Left colon (tissue), 2 donors: ENCODE results near the gene MCFD2. TPM values are rescaled to one million over a fixed set of nuclear protein-coding genes. Genes with fewer than 3 reads are reported as not detected.

ENCODE experiments used
- ATAC-seq: fragments of 200-7000 bp; cut with Tn5 transposase; one replicate; pipeline ENCODE4 v1.9.1; 2020; ENCODE audit warnings: mild to moderate bottlenecking, moderate library complexity
- DNase-seq, 2 donors: peaks; one replicate each; pipeline ENCODE4 v3.0.0-alpha.2; 2020
- intact Hi-C, 2 donors: fragments of 100-400 bp; cut with DNase I in 1 of 2; cut with micrococcal nuclease in 1 of 2; formaldehyde crosslinking; loops; one replicate each; pipeline versions ENCODE4 v1.11.2 to v1.14.0; 2022; cut with DNase I, micrococcal nuclease
- total RNA-seq, 2 donors: library from RNA; stranded (reverse); fragmentation: NEBNext Ultra II Directional; extraction: Animal tissue kit (Norgen Biotek cat#: 25700); gene quantifications; one replicate each; pipeline ENCODE4 v1.2.1, GENCODE V29; 2021
- donor health status: DM: no; HTN: no; CAD: no.
- donor health status: DM: yes; HTN: yes; CAD: no.

The MCFD2 gene
- total RNA-seq, 2 donors from 2014 or later = 41.2 to 41.7 TPM

DNA sequence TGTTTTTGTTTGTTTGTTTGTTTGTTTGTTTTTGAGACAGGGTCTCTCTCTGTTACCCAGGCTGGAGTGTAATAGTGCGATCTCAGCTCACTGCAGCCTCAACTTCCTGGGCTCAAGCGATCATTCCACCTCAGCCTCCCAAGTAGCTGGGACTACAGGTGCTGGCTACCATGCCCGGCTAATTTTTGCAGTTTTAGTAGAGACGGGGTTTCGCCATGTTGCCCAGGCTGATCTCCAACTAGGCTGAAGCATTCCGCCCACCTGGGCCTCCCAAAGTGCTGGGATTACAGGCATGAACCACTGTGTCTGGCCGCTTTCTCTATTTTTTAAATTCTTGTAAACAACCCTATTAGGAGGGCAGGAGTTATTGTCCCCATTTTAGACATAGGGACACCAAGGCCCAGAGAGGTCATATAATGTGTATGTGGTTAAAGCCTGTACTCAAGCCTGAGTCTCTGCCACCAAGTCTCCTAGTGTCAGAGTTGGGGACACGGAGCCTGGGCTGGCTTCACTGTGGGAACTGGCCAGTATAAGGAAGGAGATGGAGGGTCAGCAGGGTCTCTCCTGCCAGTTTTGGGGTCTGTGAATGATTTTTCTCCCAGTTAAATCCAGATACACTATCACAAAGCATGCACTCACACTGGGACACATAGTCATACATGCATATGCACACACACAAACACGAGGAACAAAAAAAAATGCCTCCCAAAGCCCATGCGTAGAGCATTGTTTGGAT lies 27.5 kb upstream of the MCFD2 start:
- DNase-seq = no peak

DNA sequence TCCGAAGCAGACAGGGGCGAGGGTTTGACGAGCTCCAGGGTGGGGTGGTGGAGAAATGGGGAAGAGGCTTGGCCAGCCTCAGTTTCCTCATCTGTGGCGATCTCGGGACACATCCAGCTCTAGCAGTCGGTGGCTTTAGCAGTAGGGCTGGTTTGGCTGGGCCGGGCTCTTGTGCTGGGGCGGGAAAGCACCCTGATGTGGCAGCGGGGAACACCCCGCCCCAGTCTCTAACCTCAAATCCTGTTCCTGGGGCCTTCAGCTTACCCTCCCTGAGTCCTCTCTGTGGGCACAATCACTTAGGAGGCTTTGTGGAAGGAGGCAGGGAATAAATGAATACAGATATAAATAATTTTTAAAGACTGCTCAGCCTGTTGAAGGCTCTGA lies 26.5 kb upstream of the MCFD2 start:
- peak; percentile 62 to 73 for DNase-seq
- ATAC-seq = peak; percentile 33
- intact Hi-C loops = no loop called here

More for the DNA sequence above, 27.5 kb upstream of the MCFD2 start:
- intact Hi-C loops = no loop called here
- no peak for ATAC-seq

DNA sequence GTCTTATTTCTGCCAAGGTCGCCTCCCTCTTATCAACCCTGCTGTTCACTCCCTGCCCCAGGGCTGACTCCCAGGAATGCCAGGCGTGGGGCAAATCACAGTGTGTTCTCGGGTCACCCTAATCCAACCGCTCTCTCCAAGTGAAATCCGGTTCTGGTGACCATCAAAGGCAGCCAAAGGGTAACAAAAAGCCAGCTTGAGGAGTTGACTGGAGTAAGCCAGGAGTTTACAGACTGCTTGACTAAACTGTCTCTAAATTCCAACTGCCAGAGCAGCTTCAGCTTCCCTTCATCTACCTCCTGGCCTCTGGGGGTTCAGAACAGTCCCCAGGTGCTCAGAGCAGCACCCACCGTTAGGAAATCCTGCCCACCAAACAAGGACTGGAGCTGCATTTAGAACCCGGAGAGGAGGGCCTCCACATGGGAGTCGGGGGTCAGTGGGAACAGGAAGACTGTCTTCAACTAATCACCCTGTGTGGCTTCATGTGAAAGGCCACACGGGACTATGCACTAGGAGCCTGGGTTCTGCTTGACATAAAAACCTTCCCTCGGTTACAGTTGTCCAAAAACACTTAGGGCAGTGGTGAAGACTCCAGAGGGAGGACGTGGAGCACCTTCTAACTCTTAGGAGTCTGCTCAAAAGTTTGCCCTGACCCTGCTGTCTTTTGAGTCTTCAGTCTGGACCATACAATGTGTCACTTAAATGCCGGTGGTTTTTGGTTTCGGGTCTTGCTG lies 24.2 kb upstream of the MCFD2 start:
- intact Hi-C loops = no loop called here
- ATAC-seq (no peak), DNase-seq (no peak)

DNA sequence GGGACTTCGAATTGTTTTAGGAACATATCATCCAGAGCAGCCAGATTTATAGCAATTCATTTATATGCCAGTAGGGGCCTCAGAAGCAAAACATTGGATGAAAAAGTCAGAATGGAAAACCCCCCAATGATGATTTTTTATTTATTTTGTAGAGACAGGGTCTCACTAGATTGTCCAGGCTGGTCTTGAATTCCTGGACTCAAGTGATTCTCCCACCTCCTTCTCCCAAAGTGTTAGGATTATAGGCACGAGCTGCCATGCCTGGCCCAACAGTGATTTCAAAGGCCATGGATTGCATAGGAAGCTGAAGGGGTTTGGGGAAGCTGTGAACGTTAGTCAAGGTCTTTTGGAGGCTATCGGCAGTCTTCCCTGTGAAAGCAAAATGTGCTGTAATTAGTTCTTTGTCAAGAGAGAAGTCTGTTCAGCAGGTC lies 21.9 kb upstream of the MCFD2 start:
- DNase-seq (no peak), ATAC-seq (no peak)
- intact Hi-C loops = no loop called here

DNA sequence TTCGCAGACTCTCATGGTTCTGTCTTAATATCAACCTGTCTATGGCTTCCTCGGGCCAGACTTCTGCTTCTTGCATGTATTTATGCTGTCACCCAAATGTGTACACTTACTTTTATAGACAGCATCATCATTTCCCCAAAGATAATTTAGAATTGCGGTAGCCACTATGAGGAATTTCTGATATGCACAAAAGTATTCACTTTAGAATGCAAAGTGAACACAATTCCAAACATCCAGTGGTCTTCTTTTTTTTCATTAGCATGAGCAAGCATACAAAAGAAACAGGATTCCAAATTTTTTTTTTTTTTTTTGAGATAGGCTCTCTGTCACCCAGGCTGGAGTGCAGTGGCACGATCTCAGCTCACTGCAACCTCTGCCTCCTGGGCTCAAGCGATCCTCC lies 21.0 kb upstream of the MCFD2 start:
- DNase-seq = no peak
- intact Hi-C loops = no loop called here
- ATAC-seq = no peak

DNA sequence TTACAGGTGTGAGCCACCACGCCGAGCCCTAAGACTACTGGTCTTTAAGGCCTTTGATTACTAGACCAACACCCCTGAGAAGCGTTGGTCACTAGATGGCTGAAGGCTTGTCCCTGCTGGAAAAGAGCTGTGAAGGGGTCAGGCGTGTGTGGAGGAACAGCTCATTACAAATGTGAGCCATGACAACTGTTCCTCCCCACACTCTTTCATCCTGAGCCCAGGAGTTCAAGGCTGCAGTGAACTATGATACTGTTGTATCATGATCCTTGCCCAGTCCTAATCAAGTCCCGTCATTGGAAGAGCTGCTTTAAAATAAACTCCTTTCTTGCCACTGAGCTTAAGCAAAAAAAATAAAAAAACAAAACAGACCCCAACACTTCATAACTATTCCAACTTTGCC lies 19.5 kb upstream of the MCFD2 start:
- DNase-seq (no peak), ATAC-seq (no peak)
- intact Hi-C loops = no loop called here

DNA sequence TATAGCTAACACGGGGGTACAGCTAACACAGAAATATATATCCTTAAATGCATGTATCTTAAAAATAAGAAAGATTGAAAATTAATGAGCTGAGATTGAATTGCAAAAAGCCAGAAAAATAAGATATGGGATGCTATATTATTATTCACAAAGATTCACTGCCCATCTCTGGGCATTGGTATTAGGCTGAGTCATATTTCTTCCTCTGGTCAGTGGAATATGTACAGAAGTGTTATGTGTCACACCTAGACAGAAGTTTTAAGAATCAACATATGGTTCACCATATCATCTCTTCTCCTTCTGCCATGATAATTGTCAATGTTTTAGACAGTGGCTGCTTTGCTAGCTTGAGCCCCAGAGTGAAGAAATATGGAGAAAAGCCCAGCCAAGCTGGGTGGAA lies 14.0 kb upstream of the MCFD2 start:
- no peak for DNase-seq
- intact Hi-C loops = no loop called here
- no peak for ATAC-seq

DNA sequence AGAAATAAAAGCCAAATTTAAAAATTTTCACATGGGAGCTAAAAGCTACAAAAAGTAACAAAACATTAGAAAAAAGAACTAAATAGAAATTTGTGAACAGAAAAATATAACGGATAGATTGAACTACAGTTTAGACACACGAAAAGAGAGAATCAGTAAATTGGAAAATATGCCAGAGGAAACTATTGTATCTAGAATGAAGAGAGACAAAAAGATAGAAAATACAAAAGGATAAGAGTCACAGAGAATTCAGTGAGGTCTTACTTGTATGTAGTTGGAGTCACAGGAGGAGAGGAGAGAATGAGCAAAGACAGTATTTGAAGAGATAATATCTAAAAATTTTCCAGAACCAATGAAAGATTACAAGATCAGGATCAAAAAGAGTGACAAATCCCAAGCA lies 11.3 kb upstream of the MCFD2 start:
- intact Hi-C loops = no loop called here
- no peak for DNase-seq
- no peak for ATAC-seq

DNA sequence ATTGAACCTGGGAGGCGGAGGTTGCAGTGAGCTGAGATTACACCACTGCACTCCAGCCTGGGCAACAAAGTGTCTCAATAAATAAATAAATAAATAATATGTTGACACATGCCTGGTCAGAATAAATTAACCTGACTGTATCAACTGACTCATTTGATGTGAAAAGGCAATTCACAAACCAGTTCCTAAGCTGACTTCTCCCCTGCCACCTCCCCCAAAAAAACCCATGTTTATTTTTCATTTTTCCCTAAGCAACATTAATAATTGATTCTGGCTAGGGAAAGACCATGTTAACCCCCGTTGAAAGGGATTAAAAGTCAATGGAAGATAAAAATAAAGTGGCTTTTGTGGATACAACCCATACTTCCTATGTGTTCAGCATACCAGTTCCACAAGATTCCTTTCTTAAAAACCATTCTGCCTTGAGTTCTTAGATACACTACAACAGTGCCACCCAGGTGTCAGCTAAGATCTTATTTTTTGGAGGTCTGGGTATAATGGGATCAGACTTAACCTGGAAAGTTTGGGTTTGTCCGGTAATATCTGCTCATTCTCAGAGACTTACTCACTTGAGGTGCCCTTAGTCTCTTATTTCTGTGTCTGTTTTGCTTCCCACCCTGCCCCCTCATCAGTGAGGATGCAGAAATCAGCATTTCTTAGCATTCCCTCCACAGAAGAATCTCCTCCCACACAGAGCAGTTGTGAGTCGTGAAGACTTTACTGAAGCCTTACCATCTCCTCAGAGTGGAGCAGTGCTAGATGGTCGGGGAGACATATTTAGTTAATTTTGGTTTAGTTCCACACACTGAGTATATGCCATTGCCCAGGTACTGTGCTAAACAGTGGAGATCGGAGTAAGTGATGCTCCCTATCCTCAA lies 10.1 kb upstream of the MCFD2 start:
- no peak for ATAC-seq
- intact Hi-C loops = no loop called here
- DNase-seq = no peak

DNA sequence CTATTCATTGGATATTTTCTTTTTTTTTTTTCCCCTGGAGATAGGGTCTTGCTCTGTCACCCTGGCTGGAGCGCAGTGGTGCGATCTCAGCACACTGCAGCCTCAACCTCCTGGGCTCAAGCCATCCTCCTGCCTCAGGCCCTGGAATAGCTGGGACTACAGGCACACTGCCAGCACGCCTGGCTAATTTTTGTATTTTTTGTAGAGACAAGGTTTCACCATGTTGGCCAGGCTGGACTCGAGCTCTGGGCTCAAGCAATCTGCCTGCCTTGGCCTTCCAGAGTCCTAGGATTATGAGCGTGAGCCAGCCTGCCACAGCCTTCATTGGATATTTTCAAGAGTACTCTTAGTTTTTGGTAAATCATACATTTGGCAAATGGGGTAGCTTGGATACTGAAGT lies 9.0 kb upstream of the MCFD2 start:
- intact Hi-C loops = no loop called here
- ATAC-seq = no peak
- no peak for DNase-seq

DNA sequence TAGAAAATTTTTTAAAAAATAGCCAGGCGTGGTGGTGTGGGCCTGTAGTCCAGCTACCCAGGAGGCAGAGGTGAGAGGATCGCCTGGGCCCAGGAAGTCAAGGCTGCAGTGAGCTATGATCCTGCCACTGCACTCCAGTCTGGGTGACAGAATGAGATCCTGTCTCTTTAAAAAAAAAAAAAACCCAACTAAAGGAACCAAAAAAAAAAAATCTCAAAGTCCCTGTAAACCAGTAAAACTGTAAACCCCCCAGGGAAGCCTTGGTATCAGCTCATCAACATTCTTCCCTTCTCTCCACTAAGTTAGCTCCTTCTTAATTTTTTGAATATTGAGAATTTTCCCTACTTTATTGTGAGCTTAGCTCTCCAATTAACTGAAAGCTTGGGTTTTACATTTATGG lies 8.4 kb upstream of the MCFD2 start:
- ATAC-seq = peak; percentile 30
- intact Hi-C loops = no loop called here
- no peak for DNase-seq

DNA sequence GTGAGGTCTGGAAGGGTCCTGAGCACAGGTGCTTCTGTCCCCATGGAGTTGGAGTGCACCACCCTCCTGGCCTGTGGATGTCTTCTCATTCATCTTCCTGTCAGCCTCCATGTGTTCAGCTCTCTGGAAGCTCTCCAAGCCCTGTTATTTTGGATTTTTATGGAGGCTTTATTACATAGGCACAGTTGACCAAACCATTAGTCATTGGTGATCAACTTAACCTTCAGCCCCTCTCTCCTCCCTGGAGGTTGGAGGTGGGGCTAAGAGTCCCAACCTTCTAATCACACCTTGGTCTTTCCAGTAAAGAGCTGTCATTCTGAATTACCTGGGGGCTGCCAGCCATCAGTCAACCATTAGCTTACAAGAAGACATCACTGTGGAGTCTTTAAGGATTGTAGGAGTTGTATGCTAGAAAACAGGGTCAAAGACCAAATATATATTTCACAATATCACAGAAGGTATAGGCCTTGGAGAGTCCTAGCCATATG lies 7.5 kb upstream of the MCFD2 start:
- peak; percentile 83 for ATAC-seq
- intact Hi-C loops = no loop called here
- DNase-seq = no peak

DNA sequence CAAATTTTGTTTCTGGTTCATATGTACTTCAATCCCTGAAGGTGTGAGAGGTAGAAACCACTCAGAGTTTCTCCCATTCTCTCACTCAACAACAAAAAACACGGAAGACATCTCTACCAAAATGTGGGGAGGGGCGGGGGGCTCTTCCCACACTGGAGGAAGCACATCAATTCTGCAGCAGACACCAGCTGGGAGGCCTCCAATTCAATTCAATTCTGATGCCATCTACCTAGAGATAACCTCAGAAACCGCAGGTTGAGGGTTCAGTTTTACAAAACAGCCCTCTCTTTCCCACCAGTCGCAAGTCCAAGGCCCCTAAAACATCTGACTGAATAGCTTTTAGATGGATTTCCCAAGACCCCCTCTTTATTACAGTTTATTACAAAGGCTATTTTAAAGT lies 7.0 kb upstream of the MCFD2 start:
- ATAC-seq (no peak), DNase-seq (no peak)
- intact Hi-C loops = no loop called here

DNA sequence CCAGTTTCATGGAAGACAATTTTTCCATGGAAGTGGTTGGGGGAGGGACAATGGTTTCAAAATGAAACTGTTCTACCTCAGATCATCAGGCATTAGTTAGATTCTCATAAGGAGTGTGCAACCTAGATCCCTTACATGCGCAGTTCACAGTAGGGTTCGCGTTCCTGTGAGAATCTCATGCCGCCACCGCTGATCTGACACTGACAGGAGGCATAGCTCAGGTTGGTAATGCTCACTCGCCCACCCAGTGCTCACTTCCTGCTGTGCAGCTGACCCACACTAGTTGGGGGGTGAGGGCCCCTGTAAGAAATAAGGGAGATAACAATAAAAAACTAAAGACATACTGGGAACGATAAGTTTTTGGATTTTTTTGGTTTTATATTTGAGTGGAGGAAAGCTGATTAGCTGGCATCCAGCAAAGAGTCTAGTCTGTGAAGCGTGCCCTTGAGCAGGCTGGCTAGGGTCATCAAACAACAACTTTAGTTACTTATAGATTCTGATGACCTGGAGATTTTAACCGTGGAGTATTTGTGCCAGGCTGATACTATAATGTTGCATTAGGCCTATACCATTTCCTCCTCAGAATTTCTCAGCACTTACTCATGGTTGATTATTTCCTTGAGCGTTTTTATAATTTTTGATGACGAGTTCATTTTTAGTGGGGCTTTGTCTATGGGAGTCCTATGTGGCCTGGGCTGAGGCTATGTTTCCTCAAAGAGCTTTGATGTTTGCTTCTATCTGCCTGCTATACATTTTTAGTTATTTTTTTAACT lies 6.3 kb upstream of the MCFD2 start:
- intact Hi-C loops = no loop called here
- no peak for ATAC-seq
- no peak for DNase-seq

DNA sequence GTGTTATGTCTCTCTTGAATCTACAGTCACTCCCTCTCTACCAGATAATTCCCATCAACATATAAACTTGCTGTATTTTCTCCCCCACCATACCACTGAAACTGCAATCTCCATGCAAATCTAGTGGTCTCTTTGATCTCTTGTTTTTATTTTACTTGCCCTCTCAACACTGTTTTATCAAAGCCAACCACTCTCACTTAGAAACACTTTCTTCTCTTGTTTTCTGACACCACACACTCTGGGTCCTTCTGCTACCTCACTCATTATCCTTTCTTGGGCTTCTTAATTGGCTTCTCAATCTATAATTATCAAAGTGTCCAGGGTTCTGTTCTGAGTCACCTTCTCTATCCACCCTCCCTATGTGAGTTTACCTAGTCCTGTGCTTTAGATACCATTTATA lies 2.0 kb upstream of the MCFD2 start:
- DNase-seq (no peak), ATAC-seq (no peak)
- intact Hi-C loops = loop anchor here in 1 of 2 donors (10.0 kb wide), 1 partner anchor 407 kb away; no protein-coding TSS in a partner anchor

DNA sequence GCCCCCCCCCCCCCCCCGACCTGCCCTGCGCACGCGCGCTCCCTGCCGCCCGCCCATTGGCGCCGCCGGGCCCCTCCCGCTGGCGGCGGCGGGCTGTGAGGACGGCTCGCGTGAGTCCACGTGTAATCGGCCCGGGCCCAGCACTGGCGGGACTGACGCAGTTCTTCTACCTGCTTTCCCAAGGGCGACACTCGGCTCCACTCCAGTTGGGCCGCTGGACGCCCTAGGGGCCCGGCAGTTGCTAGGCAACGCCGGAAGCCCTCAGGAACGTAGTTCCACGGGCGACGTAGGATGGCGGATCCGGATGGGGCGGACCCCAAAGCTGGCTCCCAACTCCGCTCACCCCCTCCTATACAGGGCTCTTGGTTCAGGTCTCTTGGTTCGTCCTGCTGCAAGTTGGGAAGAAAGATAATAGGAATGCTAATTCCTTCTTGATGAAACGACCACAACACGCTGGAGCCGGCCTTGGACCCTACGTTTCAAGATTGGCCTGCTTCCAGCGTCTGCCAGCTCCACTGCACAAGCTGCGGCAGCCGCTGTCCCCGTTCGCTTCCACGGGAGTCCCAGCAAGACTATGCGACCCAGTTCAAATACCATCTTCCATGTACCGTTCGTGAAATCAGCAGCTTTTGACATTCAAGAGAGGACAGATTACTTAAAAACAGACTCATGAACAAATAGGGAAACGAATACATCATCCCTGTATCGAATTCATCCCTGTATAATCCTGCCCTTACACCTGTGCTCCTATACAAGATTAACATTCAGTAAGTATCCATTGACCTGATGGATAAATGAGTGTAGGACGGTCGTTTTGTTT lies 415 bp upstream of the MCFD2 start:
- intact Hi-C loops = loop anchor here in 1 of 2 donors (10.0 kb wide), 1 partner anchor 409 kb away; no protein-coding TSS in a partner anchor
- peak; percentile 84 to 92 for DNase-seq
- peak; percentile 89 for ATAC-seq

DNA sequence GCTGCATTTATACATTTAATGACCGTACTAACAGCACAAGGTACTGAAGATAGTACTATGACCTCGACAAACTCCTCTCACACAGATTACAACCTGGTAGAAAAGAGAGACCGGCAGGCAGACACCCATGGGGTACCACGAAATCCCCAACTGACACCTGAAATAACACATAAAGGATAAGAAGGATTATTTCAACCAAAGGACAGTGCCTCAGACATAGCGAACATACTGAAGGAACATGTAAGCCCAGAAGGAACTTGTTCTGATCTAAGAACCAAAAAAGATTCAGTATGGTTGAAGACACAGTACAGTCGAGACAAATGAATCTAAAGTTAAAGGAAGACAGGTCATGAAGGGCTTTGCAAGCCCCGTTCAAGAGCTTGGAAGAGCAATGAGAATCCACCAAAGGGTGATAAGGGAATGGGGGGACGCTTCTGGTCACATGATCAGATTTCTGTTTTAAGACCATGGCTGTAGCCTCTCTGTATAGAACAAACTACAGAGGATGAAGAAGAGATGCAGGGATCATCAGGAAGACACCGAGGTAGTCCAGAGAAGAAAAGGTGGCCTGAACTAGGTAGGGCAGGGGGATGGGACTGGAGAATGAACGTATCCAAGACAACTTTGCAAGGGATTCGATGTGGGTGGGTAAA lies 902 bp downstream of the MCFD2 start:
- DNase-seq = no peak
- ATAC-seq = no peak
- intact Hi-C loops = loop anchor here in 1 of 2 donors (10.0 kb wide), 1 partner anchor 410 kb away; no protein-coding TSS in a partner anchor
